Erythroblast (primary cell): ENCODE measurements around the gene GP2.

Experiments used
- DNase-seq, 2 experiments: peaks; one replicate each; lab custom pipeline; 2025; lab: John Stamatoyannopoulos, UW
- GATA1 ChIP-seq: IDR thresholded peaks from 2 replicates; pipeline ENCODE4 v1.6.1; 2011; ENCODE audit warnings: low read depth, mild to moderate bottlenecking, control low read depth, low read length, moderate library complexity
- POLR2A ChIP-seq: IDR thresholded peaks from 2 replicates; pipeline ENCODE4 v1.6.1; 2011; ENCODE audit warnings: mild to moderate bottlenecking, low read length

GP2 gene

GRCh38 chr16:20263138-20263855, 64.0 kb downstream of the GP2 start:
- DNase-seq: no peak
- no peak for TF ChIP-seq POLR2A
- TF ChIP-seq GATA1: no peak

GRCh38 chr16:20262248-20262647, 65.1 kb downstream of the GP2 start:
- TF ChIP-seq GATA1 (no peak), POLR2A (no peak)
- no peak for DNase-seq

- no peak for DNase-seq
- TF ChIP-seq POLR2A (no peak), GATA1 (no peak)
Measured at GRCh38 chr16:20260215-20261009, 66.9 kb downstream of the GP2 start.
